ENCODE results near the gene CCDC68. TPM values are rescaled to one million over a fixed set of nuclear protein-coding genes. Genes with fewer than 3 reads are reported as not detected.

The CCDC68 gene, protein sequence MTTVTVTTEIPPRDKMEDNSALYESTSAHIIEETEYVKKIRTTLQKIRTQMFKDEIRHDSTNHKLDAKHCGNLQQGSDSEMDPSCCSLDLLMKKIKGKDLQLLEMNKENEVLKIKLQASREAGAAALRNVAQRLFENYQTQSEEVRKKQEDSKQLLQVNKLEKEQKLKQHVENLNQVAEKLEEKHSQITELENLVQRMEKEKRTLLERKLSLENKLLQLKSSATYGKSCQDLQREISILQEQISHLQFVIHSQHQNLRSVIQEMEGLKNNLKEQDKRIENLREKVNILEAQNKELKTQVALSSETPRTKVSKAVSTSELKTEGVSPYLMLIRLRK
- polyA plus RNA-seq (2011; rRNA removed) (11.2 and 12.4 TPM in 2 replicates), polyA plus RNA-seq (2017; fragmentation: RNase III; extraction: RNeasy Plus Mini Kit Qiagen cat#74134 plus additional on column Dnase treatment) (2.8 to 3.1 TPM (median 3.1 TPM) in 3 replicates), polyA minus RNA-seq (2011; rRNA and poly(A)+ RNA removed) (3.4 and 6.3 TPM in 2 replicates)
- polyA plus RNA-seq (2012; cell fraction: cytosol; rRNA removed): 0.89 and 0.91 TPM in 2 replicates
- polyA plus RNA-seq (2012; cell fraction: nucleus; rRNA removed): 0.47 and 1.2 TPM in 2 replicates

DNA sequence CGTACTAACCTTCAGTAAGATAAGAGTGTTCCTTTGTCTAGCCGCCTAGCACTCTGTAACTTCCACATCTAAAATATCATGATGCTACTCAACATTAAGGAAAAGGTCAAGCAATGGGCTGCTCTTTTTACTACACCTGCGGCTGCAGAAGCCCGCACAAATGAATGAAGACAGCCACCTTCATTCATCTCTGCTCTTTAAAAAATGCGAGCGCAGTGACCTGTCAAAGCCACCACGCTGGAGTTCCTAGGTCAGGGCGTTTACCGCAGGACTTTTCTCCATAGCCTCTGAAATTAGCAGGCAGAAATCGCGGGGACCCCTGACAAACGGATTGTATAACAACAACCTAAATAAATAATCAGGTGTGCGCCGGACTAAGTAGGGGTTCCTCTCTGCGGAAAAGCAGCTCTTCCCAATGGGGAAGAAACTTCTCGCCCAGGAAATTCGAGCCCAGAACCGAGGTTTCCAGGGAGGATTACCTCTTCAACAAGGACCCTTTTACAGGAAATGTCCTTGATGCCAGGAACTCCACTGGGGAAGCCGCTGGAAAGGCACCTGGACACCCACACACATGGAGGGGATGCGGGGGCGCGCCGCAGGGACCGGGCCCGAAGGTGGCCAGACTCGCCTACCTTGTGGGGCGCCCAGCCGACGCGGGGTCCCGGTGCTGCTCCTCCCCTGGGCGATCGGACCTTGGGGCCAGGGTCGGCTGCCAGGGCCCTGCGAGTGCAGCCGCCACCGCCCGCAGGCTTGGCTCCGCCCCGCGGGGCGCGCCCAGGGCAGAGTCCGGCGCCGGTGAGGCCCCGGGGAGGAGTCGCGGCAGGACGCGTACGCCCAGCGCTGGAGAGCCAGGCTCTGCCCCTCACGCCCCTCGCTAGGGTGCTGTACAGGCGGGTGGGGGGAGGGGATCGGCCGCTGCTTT, at the start of gene CCDC68:
Gene CCDC68, minus strand, starts transcription at position 758 of the 922 bp plus-strand sequence. CDS start 16,670 bp downstream, outside the sequence.
- peak; percentile 35 to 48 for DNase-seq (ENCODE audit: low read depth in 1 of 2, low spot score in 1 of 2)

DNA sequence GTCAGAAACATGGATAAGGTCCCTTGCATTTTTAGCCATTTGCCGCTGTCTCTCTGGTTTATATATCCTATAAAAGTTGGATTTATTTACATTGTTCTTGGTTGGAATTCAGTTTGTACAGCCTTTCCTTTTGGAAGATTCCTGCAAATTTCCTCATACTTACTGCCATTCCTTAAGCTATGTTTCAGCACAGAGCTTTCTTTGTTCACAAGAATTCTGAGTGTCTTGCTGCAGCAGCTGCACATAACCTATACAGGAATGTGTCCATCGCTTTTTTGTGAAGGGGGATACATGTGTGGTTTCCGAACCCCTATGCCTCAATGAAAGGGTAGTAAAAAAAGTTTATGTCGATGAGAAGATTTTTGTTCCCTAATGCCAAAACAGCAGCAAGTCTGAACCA, 48.3 kb upstream of the CCDC68 start:
- ATAC-seq: no peak
- H3K9me3 ChIP-seq: no peaks in the 10 kb centered on the region
- H3K27ac ChIP-seq: no peak overlapping the region
- 0 out of 3 replicates have a peak, but pooled peaks cover 5% of the 10 kb centered on the region for H3K4me1 ChIP-seq
- POLR2A ChIA-PET: no interaction called here
- no peak for FAIRE-seq
- DNase-seq (ENCODE audit: low read depth in 1 of 2, low spot score in 1 of 2): no peak
- CTCF ChIA-PET: no interaction called here
- no peak overlapping the region for H3K4me2 ChIP-seq
- no peak for TF ChIP-seq TP53 (CRISPR knock-in tag; IDR thresholded peaks at IDR 0.05)
- 48% methylated on average over 4 of the region's 4 CpGs for WGBS (ENCODE audit: missing lambda C conversion rate)
- H3K4me3 ChIP-seq: no peak overlapping the region

More for the DNA sequence above, at the start of gene CCDC68:
- peak within 1 kb of the TSS; percentile 70 to 83 for H3K27ac ChIP-seq
- 2% methylated on average over 27 of the region's 58 CpGs for WGBS (ENCODE audit: missing lambda C conversion rate)
- ATAC-seq: peak; percentile 97 to 99
- CTCF ChIA-PET: interaction anchor here (1.3 kb wide), 1 partner anchor 9 kb away, joined by 4 read pairs; no protein-coding TSS in a partner anchor
- peaks cover 35% of the 10 kb centered on the region; the same call in 2 of the 3 replicates for H3K4me1 ChIP-seq
- peak within 1 kb of the TSS; percentile 66 for H3K4me3 ChIP-seq
- H3K9me3 ChIP-seq: no peaks in the 10 kb centered on the region
- H3K4me2 ChIP-seq: peak within 1 kb of the TSS; percentile 86
- TF ChIP-seq, protein P1, sequence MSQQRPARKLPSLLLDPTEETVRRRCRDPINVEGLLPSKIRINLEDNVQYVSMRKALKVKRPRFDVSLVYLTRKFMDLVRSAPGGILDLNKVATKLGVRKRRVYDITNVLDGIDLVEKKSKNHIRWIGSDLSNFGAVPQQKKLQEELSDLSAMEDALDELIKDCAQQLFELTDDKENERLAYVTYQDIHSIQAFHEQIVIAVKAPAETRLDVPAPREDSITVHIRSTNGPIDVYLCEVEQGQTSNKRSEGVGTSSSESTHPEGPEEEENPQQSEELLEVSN (IDR thresholded peaks at IDR 0.05; ENCODE audit: borderline replicate concordance, low read depth): no peak
- TF ChIP-seq PHF8 (IDR thresholded peaks at IDR 0.05; ENCODE audit: borderline replicate concordance, low read depth) (0 out of 2 replicates have a peak, but pooled peaks have one; percentile 18), JUN (IDR thresholded peaks at IDR 0.05) (no peak; a peak in 1 of 5 replicates)
- no peak for FAIRE-seq
- POLR2A ChIA-PET: no interaction called here

DNA sequence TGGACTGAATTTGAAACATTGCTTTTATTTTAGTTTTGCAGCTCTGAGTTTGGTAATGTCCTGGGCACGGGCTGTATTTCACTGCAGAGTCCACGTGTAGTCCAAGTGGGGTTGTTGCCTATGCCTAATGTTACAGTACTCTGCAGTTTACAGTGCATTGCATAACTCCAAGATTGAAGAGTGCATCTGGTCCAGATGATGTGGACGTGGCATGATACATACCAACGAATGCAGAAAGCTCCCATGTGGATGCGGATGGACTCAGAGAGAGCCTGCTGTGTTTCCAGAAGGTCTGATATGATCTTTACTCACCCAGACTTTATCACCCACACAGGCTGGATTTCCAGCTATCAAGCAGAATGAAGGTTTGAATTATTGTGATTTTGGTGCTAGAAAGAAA, 44.4 kb upstream of the CCDC68 start:
- DNase-seq (ENCODE audit: low read depth in 1 of 2, low spot score in 1 of 2): no peak
- no peak for ATAC-seq

More for the DNA sequence above, 44.4 kb upstream of the CCDC68 start:
- no peak overlapping the region for H3K4me2 ChIP-seq
- ChIA-PET POLR2A (no interaction called here), CTCF (interaction anchor here (0.9 to 1.4 kb wide), 2 partner anchors 20 to 646 kb away, joined by 3 to 4 read pairs; partner anchors contain the start of genes C18orf54 and STARD6)
- no peaks in the 10 kb centered on the region for H3K9me3 ChIP-seq
- FAIRE-seq: no peak
- no peak overlapping the region for H3K27ac ChIP-seq
- H3K4me3 ChIP-seq: no peak overlapping the region
- peaks cover 8% of the 10 kb centered on the region; the same call in 1 of the 3 replicates for H3K4me1 ChIP-seq
- TF ChIP-seq KDM5A (IDR thresholded peaks at IDR 0.05) (no peak), MAFK (IDR thresholded peaks at IDR 0.05; ENCODE audit: partially characterized antibody) (no peak), ZNF302 (CRISPR knock-in tag; IDR thresholded peaks at IDR 0.05) (no peak), HDAC2 (IDR thresholded peaks at IDR 0.05) (no peak), HOXB5 (CRISPR knock-in tag; IDR thresholded peaks at IDR 0.05) (no peak), CEBPB (IDR thresholded peaks at IDR 0.05) (no peak), RCOR1 (IDR thresholded peaks at IDR 0.05; ENCODE audit: low read depth, low read length) (no peak), HEYL (CRISPR knock-in tag; IDR thresholded peaks at IDR 0.05) (no peak)
- TF ChIP-seq, protein P2, sequence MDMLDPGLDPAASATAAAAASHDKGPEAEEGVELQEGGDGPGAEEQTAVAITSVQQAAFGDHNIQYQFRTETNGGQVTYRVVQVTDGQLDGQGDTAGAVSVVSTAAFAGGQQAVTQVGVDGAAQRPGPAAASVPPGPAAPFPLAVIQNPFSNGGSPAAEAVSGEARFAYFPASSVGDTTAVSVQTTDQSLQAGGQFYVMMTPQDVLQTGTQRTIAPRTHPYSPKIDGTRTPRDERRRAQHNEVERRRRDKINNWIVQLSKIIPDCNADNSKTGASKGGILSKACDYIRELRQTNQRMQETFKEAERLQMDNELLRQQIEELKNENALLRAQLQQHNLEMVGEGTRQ (IDR thresholded peaks at IDR 0.05): no peak
- TF ChIP-seq, protein P3, sequence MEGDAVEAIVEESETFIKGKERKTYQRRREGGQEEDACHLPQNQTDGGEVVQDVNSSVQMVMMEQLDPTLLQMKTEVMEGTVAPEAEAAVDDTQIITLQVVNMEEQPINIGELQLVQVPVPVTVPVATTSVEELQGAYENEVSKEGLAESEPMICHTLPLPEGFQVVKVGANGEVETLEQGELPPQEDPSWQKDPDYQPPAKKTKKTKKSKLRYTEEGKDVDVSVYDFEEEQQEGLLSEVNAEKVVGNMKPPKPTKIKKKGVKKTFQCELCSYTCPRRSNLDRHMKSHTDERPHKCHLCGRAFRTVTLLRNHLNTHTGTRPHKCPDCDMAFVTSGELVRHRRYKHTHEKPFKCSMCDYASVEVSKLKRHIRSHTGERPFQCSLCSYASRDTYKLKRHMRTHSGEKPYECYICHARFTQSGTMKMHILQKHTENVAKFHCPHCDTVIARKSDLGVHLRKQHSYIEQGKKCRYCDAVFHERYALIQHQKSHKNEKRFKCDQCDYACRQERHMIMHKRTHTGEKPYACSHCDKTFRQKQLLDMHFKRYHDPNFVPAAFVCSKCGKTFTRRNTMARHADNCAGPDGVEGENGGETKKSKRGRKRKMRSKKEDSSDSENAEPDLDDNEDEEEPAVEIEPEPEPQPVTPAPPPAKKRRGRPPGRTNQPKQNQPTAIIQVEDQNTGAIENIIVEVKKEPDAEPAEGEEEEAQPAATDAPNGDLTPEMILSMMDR (IDR thresholded peaks at IDR 0.05): no peak
- TF ChIP-seq, protein P4, sequence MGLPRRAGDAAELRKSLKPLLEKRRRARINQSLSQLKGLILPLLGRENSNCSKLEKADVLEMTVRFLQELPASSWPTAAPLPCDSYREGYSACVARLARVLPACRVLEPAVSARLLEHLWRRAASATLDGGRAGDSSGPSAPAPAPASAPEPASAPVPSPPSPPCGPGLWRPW (IDR thresholded peaks at IDR 0.05): no peak
- TF ChIP-seq, protein P5, sequence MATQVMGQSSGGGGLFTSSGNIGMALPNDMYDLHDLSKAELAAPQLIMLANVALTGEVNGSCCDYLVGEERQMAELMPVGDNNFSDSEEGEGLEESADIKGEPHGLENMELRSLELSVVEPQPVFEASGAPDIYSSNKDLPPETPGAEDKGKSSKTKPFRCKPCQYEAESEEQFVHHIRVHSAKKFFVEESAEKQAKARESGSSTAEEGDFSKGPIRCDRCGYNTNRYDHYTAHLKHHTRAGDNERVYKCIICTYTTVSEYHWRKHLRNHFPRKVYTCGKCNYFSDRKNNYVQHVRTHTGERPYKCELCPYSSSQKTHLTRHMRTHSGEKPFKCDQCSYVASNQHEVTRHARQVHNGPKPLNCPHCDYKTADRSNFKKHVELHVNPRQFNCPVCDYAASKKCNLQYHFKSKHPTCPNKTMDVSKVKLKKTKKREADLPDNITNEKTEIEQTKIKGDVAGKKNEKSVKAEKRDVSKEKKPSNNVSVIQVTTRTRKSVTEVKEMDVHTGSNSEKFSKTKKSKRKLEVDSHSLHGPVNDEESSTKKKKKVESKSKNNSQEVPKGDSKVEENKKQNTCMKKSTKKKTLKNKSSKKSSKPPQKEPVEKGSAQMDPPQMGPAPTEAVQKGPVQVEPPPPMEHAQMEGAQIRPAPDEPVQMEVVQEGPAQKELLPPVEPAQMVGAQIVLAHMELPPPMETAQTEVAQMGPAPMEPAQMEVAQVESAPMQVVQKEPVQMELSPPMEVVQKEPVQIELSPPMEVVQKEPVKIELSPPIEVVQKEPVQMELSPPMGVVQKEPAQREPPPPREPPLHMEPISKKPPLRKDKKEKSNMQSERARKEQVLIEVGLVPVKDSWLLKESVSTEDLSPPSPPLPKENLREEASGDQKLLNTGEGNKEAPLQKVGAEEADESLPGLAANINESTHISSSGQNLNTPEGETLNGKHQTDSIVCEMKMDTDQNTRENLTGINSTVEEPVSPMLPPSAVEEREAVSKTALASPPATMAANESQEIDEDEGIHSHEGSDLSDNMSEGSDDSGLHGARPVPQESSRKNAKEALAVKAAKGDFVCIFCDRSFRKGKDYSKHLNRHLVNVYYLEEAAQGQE (IDR thresholded peaks at IDR 0.05): no peak
- TF ChIP-seq, protein P6, sequence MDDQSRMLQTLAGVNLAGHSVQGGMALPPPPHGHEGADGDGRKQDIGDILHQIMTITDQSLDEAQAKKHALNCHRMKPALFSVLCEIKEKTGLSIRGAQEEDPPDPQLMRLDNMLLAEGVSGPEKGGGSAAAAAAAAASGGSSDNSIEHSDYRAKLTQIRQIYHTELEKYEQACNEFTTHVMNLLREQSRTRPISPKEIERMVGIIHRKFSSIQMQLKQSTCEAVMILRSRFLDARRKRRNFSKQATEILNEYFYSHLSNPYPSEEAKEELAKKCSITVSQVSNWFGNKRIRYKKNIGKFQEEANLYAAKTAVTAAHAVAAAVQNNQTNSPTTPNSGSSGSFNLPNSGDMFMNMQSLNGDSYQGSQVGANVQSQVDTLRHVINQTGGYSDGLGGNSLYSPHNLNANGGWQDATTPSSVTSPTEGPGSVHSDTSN (IDR thresholded peaks at IDR 0.05): no peak
- WGBS (ENCODE audit: missing lambda C conversion rate): 70% methylated on average over 5 of the region's 5 CpGs

Data from A549 (cell line).